Urinary bladder (tissue), 4 donors: ENCODE results near the gene CDCA8. TPM values are rescaled to one million over a fixed set of nuclear protein-coding genes. Genes with fewer than 3 reads are reported as not detected.
"Not testable (repeated sequence)": the region's sequence is repeated elsewhere in the genome, so short reads cannot be mapped to it uniquely, and the experiment has no call there.

Experiments used
- DNase-seq: peaks from one replicate; pipeline ENCODE4 v3.0.0-alpha.2; 2015; ENCODE audit errors: extremely low spot score
- H3K27ac ChIP-seq: one replicate; pipeline ENCODE4 v1.5.1; 2013; ENCODE audit warnings: low read depth, mild to moderate bottlenecking, moderate library complexity
- H3K36me3 ChIP-seq: one replicate; pipeline ENCODE4 v1.6.1; 2013; ENCODE audit warnings: mild to moderate bottlenecking, moderate library complexity; ENCODE audit not compliant: insufficient read depth
- H3K4me1 ChIP-seq: one replicate; pipeline ENCODE4 v1.6.1; 2013; ENCODE audit warnings: mild to moderate bottlenecking, moderate library complexity; ENCODE audit not compliant: insufficient read depth
- H3K4me3 ChIP-seq: one replicate; pipeline ENCODE4 v1.5.1; 2013; ENCODE audit warnings: low read depth, low read length
- WGBS: extraction: QIAGEN DNeasy Blood & Tissue Kit; methylation state at CpG from one replicate; pipeline ENCODE4 v1.1.7; 2013; 5-methylcytosine and 5-hydroxymethylcytosine counted together
- polyA plus RNA-seq: library from polyadenylated mRNA; stranded (reverse); fragments of 200-250 nt; gene quantifications from one replicate; pipeline ENCODE4 v1.2.3, GENCODE V29; 2013
- total RNA-seq: library from RNA; depleted of rRNA; stranded (reverse); fragments of >200 nt; gene quantifications from one replicate; pipeline ENCODE4 v1.2.3, GENCODE V29; 2014
- donor health status: healthy with polysubstance abuse.
- donor health status: healthy.

The CDCA8 gene
- total and polyA plus RNA-seq, 2 donors, result 1.3 to 3.1 TPM

GRCh38 chr1:37682334-37682987 lies 9.9 kb upstream of the CDCA8 start:
- H3K4me1 ChIP-seq, result no peaks in the 10 kb centered on the region
- H3K4me3 ChIP-seq, result no peak overlapping the region
- H3K27ac ChIP-seq, result no peak overlapping the region
- WGBS, result 70% methylated on average over 5 of the region's 5 CpGs
- no peaks in the 10 kb centered on the region for H3K36me3 ChIP-seq
- DNase-seq, result no peak

DNA sequence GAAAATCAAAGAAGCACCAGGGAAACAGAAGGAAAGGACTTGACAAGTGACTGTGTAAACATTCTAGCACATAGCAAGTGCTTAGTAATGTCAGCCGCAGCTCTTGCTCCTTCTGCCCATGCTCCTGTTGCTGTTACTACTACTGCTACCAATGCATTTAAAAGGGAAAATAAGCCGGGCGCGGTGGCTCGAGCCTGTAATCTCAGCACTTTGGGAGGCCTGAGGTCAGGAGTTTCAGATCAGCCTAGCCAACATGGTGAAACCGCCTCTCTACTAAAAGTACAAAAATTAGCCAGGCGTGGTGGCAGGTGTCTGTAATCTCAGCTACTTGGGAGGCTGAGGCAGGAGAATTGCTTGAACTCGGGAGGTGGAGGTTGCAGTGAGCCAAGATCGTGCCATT lies 8.1 kb upstream of the CDCA8 start:
- not testable (repeated sequence) for H3K27ac ChIP-seq, H3K36me3 ChIP-seq, H3K4me3 ChIP-seq, DNase-seq, H3K4me1 ChIP-seq
- 91% methylated on average over 9 of the region's 9 CpGs for WGBS

DNA sequence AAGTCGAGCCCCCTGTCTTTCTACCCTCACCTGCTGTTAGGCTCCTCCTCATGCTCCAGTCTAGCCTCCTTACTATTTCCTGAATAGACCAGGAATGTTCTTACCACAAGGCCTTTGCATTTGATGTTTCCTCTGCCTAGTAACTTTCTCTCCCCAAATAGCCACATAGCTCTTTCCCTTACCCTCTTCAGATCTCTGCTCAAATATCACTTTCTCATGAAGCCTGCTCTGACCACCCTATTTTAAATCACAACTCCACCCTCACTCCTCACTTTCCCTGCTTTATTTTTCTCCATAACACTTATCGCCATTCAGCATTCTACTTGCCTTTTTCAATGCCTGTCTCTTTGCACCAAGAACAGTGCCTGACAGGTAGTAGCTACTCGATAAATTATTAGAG lies 6.6 kb upstream of the CDCA8 start:
- DNase-seq, result no peak
- H3K27ac ChIP-seq, result no peak overlapping the region
- H3K4me3 ChIP-seq, result no peak overlapping the region
- H3K36me3 ChIP-seq, result no peaks in the 10 kb centered on the region
- WGBS, result 94% methylated on average over 3 of the region's 3 CpGs
- peaks cover 5% of the 10 kb centered on the region for H3K4me1 ChIP-seq

- not testable (repeated sequence) for H3K36me3 ChIP-seq, H3K4me3 ChIP-seq, H3K27ac ChIP-seq, DNase-seq, H3K4me1 ChIP-seq
- 95% methylated on average over 2 of the region's 2 CpGs for WGBS
Observed at GRCh38 chr1:37687764-37688163, 4.6 kb upstream of the CDCA8 start.

GRCh38 chr1:37688926-37689325 lies 3.4 kb upstream of the CDCA8 start:
- Histone ChIP-seq H3K4me1 (peaks cover 8% of the 10 kb centered on the region), H3K36me3 (no peaks in the 10 kb centered on the region), H3K27ac (no peak overlapping the region), H3K4me3 (no peak overlapping the region)
- DNase-seq, result no peak
- 89% methylated on average over 4 of the region's 4 CpGs for WGBS

- Histone ChIP-seq H3K4me3 (peak overlapping the region; percentile 67), H3K36me3 (no peaks in the 10 kb centered on the region), H3K27ac (no peak overlapping the region), H3K4me1 (peaks cover 8% of the 10 kb centered on the region)
- 2% methylated on average over 45 of the region's 45 CpGs for WGBS
- DNase-seq, result no peak
Observed at GRCh38 chr1:37691497-37692077, 729 bp upstream of the CDCA8 start.

DNA sequence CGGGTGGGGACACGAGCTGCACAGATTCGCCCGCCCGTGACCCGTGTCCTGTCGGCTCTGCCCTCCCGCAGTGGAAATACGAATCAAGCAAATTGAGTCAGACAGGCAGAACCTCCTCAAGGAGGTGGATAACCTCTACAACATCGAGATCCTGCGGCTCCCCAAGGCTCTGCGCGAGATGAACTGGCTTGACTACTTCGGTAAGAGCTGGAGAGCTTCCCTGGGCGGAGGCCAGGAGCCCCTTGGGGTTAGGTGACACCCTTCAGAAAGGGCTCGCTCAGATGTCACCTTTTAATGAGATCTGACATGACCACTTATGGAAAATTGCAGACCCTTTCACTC lies 489 bp downstream of the CDCA8 start:
- peak overlapping the region; percentile 53 for H3K4me3 ChIP-seq
- H3K36me3 ChIP-seq, result no peaks in the 10 kb centered on the region
- WGBS, result 2% methylated on average over 16 of the region's 16 CpGs
- H3K4me1 ChIP-seq, result peaks cover 8% of the 10 kb centered on the region
- no peak overlapping the region for H3K27ac ChIP-seq
- DNase-seq, result no peak

- WGBS, result 98% methylated on average over 2 of the region's 2 CpGs
- no peak for DNase-seq
- peaks cover 2% of the 10 kb centered on the region for H3K4me1 ChIP-seq
Observed at GRCh38 chr1:37697090-37697489, 4.8 kb downstream of the CDCA8 start.

DNA sequence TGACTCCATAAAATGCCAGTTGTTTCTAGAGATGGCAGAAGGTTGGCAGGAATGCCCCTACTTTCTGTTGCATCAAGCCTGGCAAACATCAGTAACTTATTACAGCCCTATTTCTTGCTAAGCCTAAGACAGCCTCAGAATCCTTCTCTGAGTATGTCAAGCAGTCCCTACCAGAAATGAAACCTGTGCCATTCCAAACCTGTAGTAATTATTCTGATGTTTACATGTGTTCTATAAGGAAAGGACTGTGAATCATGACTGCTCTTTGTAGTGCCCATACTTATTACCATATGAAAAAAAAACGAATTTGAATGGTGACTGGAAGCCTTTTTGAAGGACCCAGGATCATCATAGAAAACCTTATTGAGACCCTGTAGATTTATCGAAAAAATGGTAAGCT lies 5.4 kb downstream of the CDCA8 start:
- DNase-seq, result no peak
- H3K4me1 ChIP-seq, result peaks cover 1% of the 10 kb centered on the region
- 89% methylated on average over 2 of the region's 2 CpGs for WGBS
- no peak overlapping the region for H3K4me3 ChIP-seq
- no peaks in the 10 kb centered on the region for H3K36me3 ChIP-seq
- H3K27ac ChIP-seq, result no peak overlapping the region

More at GRCh38 chr1:37697090-37697489, 4.8 kb downstream of the CDCA8 start:
- no peak overlapping the region for H3K27ac ChIP-seq
- no peak overlapping the region for H3K4me3 ChIP-seq
- no peaks in the 10 kb centered on the region for H3K36me3 ChIP-seq

DNA sequence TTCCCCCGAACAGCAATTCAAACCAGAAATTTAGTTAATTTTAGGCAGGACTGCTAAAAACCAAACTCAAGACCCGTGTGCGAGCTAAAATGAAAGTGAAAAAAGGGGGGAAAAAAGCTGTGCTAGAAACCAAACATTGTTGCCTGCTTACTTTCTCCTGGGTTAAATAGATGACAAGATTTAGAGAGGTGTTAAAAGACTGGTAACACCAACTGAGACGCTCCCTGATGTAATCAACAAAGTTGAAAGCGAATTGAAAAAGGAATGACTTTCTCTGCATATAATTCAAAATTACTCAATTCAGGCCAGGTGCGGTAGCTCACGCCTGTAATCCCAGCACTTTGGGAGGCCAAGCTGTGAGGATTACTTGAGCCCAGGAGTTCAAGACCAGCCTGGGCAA lies 6.8 kb downstream of the CDCA8 start:
- Histone ChIP-seq H3K4me1 (no peaks in the 10 kb centered on the region), H3K27ac (no peak overlapping the region), H3K4me3 (no peak overlapping the region), H3K36me3 (no peaks in the 10 kb centered on the region)
- 96% methylated on average over 7 of the region's 7 CpGs for WGBS
- no peak for DNase-seq

- 69% methylated on average over 2 of the region's 2 CpGs for WGBS
- Histone ChIP-seq H3K4me3 (no peak overlapping the region), H3K4me1 (no peaks in the 10 kb centered on the region), H3K36me3 (no peaks in the 10 kb centered on the region), H3K27ac (no peak overlapping the region)
- DNase-seq, result no peak
Observed at GRCh38 chr1:37701051-37701450, 8.7 kb downstream of the CDCA8 start.

DNA sequence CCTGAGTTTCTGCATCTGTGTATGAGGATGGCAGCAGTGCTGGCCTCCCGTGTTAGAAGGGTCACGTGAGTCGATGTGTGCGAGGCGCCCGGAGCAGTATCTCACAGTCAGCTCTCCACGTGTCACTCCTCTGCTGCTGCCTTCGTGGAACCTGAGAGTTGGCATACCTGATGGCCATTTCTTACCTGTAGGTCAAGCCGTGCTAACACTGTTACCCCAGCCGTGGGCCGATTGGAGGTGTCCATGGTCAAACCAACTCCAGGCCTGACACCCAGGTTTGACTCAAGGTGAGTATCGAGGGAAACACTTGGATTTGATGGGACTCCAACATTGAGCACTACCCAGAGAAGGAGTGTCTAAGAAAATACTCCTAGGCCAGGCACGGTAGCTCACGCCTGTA lies 10.7 kb downstream of the CDCA8 start:
- Histone ChIP-seq H3K4me1 (no peaks in the 10 kb centered on the region), H3K4me3 (no peak overlapping the region), H3K36me3 (no peaks in the 10 kb centered on the region), H3K27ac (no peak overlapping the region)
- DNase-seq, result no peak
- 97% methylated on average over 14 of the region's 14 CpGs for WGBS

- no peaks in the 10 kb centered on the region for H3K36me3 ChIP-seq
- 54% methylated on average over 3 of the region's 3 CpGs for WGBS
- H3K4me3 ChIP-seq, result no peak overlapping the region
- no peak overlapping the region for H3K27ac ChIP-seq
- no peak for DNase-seq
- no peaks in the 10 kb centered on the region for H3K4me1 ChIP-seq
Observed at GRCh38 chr1:37704966-37705365, 12.7 kb downstream of the CDCA8 start.

- H3K4me3 ChIP-seq, result no peak overlapping the region
Observed at GRCh38 chr1:37705399-37705798, 13.1 kb downstream of the CDCA8 start.

More at GRCh38 chr1:37705399-37705798, 13.1 kb downstream of the CDCA8 start:
- no peaks in the 10 kb centered on the region for H3K4me1 ChIP-seq
- 83% methylated on average over 8 of the region's 8 CpGs for WGBS
- no peak overlapping the region for H3K27ac ChIP-seq
- no peak for DNase-seq
- no peaks in the 10 kb centered on the region for H3K36me3 ChIP-seq
